Kidney (tissue), 14 donors: ENCODE measurements around the gene ARHGAP26. TPM values are rescaled to one million over a fixed set of nuclear protein-coding genes. Genes with fewer than 3 reads are reported as not detected.

Source experiments
- DNase-seq, 5 donors: peaks; one replicate each; pipeline ENCODE4 v3.0.0-alpha.2; 2013 to 2020
- FAIRE-seq: peaks from 2 replicates; lab custom pipeline; 2012; peaks lifted over from hg19 to GRCh38; lab: Jason Lieb, UNC
- H3K27ac ChIP-seq, 2 donors: one replicate each; pipeline ENCODE4 v1.7.0; 2013; ENCODE audit warnings: low read depth in 2 of 2, low read length in 2 of 2, inconsistent platforms in 1 of 2
- H3K27me3 ChIP-seq: one replicate; pipeline ENCODE4 v1.7.1; 2013; ENCODE audit warnings: low read length, inconsistent platforms; ENCODE audit not compliant: control insufficient read depth, insufficient read depth
- H3K36me3 ChIP-seq, 3 donors: one replicate each; pipeline versions ENCODE4 v1.7.0 to v1.7.1; 2013; ENCODE audit warnings: low read length in 3 of 3, control low read depth in 1 of 3, inconsistent platforms in 1 of 3; ENCODE audit not compliant: insufficient read depth in 3 of 3, control insufficient read depth in 2 of 3
- H3K4me1 ChIP-seq, 3 donors: one replicate each; pipeline versions ENCODE4 v1.7.0 to v1.7.1; 2013; ENCODE audit warnings: low read length in 3 of 3, inconsistent platforms in 1 of 3, low read depth in 1 of 3; ENCODE audit not compliant: control insufficient read depth in 2 of 3, insufficient read depth in 2 of 3
- H3K4me3 ChIP-seq, 3 donors: one replicate each; pipeline versions ENCODE4 v1.7.0 to v1.8.1; 2013; ENCODE audit warnings: low read length in 3 of 3, control low read depth in 1 of 3, inconsistent platforms in 1 of 3
- H3K9ac ChIP-seq, 3 donors: one replicate each; pipeline versions ENCODE4 v1.7.0 to v1.7.1; 2013; ENCODE audit warnings: low read length in 3 of 3, control low read depth in 1 of 3, inconsistent platforms in 1 of 3
- H3K9me3 ChIP-seq, 3 donors: one replicate each; pipeline versions ENCODE4 v1.7.0 to v1.7.1; 2013; ENCODE audit warnings: low read length in 3 of 3, control low read depth in 1 of 3, inconsistent platforms in 1 of 3; ENCODE audit not compliant: control insufficient read depth in 2 of 3, insufficient read depth in 1 of 3
- CTCF ChIP-seq: IDR thresholded peaks from 3 replicates; pipeline ENCODE4 v1.5.1; 2012; ENCODE audit warnings: mild to moderate bottlenecking, moderate library complexity, borderline replicate concordance; ENCODE audit not compliant: insufficient read depth; ENCODE audit errors: extremely low read depth
- intact Hi-C: fragments of 100-400 bp; cut with DNase I; formaldehyde crosslinking; loops from one replicate; pipeline ENCODE4 v1.11.1; 2022
- polyA plus RNA-seq: library from polyadenylated mRNA; stranded (reverse); fragments of 350-450 nt; fragmentation: Illumina TruSeq; extraction: RNeasy Lipid Tissue Mini Kit (QIAGEN cat#74804); gene quantifications from one replicate; pipeline ENCODE4 v1.2.3, GENCODE V29; 2014; ENCODE audit warnings: low read depth, low replicate concordance; ENCODE audit not compliant: insufficient read depth
- total RNA-seq: library from RNA; stranded (reverse); fragmentation: NEBNext Ultra II Directional; extraction: Animal tissue kit (Norgen Biotek cat#: 25700); gene quantifications from one replicate; pipeline ENCODE4 v1.2.1, GENCODE V29; 2021
- donor health status: control.
- donor health status: control.
- donor health status: control.
- donor health status: control.
- donor health status: control.
- donor health status: DM: yes; HTN: yes; CAD: no.
- donor health status: Normal renal cell carcinoma (clear cell type).

The ARHGAP26 gene
- total and polyA plus RNA-seq, 2 donors from 2014 or later = 2.5 to 85.7 TPM

DNA sequence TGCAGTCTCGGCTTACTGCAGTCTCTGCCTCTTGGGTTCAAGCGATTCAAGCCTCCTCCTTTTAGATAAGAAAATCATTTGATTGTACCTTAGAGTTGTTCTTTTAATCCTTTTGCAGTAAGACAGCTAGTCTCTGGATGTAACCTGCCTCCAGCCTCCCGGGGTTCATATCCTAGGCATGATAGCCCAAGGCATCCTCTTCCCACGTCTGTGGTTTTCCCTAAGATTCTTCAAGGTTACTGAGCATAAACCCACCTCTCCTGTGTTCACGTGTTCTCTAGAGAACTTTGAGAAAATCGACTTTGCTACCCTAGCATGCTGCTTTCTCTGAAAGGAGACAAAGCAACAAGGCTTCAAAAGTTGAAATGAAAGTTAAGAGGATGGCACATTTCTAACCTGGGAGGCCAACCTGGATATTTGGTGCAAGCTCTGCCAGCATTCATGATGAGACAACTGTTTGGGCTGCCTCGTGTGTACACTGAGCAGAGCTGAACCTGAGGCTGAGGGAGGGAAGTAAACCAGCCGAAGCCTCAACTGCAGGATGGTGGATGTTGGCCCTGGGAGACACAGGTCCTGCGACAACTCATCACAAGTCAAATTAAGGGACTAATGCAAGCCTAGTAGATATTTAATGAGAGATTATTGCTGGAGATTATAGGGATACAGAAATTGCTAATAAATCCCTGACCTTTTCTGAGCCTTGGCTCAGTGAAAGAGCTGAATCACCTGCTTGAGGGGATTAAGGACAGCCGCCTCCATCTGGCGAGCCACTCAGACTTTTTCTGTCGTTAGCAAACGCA is 261.8 kb downstream of the ARHGAP26 start:
- Histone ChIP-seq H3K9ac (no peak overlapping the region), H3K4me1 (no peaks in the 10 kb centered on the region), H3K27me3 (no peaks in the 10 kb centered on the region), H3K27ac (no peak overlapping the region), H3K9me3 (no peaks in the 10 kb centered on the region), H3K36me3 (no peaks in the 10 kb centered on the region), H3K4me3 (no peak overlapping the region)
- intact Hi-C loops = no loop called here
- no peak for TF ChIP-seq CTCF
- FAIRE-seq (no peak), DNase-seq (no peak)

- no peaks in the 10 kb centered on the region for H3K27me3 ChIP-seq
- no peak overlapping the region for H3K4me3 ChIP-seq
- DNase-seq = no peak
- intact Hi-C loops = no loop called here
- no peak for FAIRE-seq
- H3K27ac ChIP-seq = no peak overlapping the region
- no peak for TF ChIP-seq CTCF
- H3K9ac ChIP-seq = no peak overlapping the region
- no peaks in the 10 kb centered on the region for H3K36me3 ChIP-seq
- H3K4me1 ChIP-seq = no peaks in the 10 kb centered on the region
- H3K9me3 ChIP-seq = no peaks in the 10 kb centered on the region
Measured at GRCh38 chr5:143032581-143032836, 262.3 kb downstream of the ARHGAP26 start.

DNA sequence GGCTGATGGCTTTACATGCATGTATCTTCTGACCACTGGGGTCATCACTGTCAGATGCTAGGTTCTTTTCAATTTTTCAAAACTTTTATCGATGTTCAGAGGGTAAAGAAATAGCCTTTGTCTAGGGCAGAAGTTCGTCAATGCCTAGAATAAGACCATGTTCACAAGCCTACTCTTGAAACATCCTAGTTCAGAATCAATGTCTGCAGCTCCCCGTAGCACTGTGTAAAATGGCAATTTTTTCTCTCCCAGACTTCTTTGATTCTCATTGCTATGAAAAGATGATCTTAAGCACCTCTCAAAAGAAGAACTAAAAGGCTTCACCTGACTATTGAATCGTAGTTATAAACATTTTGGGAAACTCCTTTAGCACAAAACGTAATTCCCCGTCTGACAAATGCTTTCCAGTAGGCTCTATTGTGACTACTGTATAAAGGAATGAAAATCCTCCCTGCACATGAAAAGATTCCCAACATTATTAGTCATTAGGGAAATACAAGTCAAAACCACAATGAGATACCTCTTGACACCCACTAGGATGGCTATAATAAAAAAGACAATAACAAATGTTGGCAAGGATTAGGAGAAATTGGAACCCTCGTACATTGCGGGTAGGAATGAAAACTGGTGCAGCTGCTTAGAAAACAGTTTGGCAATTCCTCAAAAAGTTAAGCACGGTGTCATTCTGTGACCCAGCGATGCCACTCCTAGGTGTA is 263.5 kb downstream of the ARHGAP26 start:
- Histone ChIP-seq H3K36me3 (no peaks in the 10 kb centered on the region), H3K4me3 (no peak overlapping the region), H3K27ac (no peak overlapping the region), H3K27me3 (no peaks in the 10 kb centered on the region), H3K9ac (no peak overlapping the region), H3K9me3 (no peaks in the 10 kb centered on the region), H3K4me1 (no peaks in the 10 kb centered on the region)
- TF ChIP-seq CTCF = no peak
- intact Hi-C loops = no loop called here
- no peak for DNase-seq
- FAIRE-seq = no peak
